GM23338 (cell line): ENCODE data around the gene JMY. TPM values are rescaled to one million over a fixed set of nuclear protein-coding genes. Genes with fewer than 3 reads are reported as not detected.

Experiments used
- ATAC-seq: fragments of 200-7000 bp; cut with Tn5 transposase; 3 replicates; pipeline ENCODE4 v1.9.1; 2020
- DNase-seq: peaks from one replicate; pipeline ENCODE4 v3.0.0-alpha.2; 2015; ENCODE audit warnings: low spot score
- H2AFZ ChIP-seq: fragments of 200-600 bp; sonication (generic); 2 replicates; pipeline ENCODE4 v1.8.0; 2016; ENCODE audit warnings: antibody characterized with exemption, mild to moderate bottlenecking, moderate library complexity
- H3F3A ChIP-seq: fragments of 200-600 bp; sonication (generic); replicated peaks from 2 replicates; pipeline ENCODE4 v1.8.0; 2017; ENCODE audit warnings: antibody characterized with exemption, mixed run types, low read depth
- H3K27ac ChIP-seq: fragments of 200-600 bp; sonication (generic); 2 replicates; pipeline ENCODE4 v1.6.1; 2016; ENCODE audit warnings: low read depth
- H3K27me3 ChIP-seq: fragments of 200-600 bp; sonication (generic); 2 replicates; pipeline ENCODE4 v1.8.0; 2016; ENCODE audit warnings: mild to moderate bottlenecking, mixed run types, moderate library complexity; ENCODE audit not compliant: insufficient read depth
- H3K36me3 ChIP-seq: fragments of 200-600 bp; sonication (generic); 2 replicates; pipeline ENCODE4 v1.8.0; 2016; ENCODE audit warnings: mild to moderate bottlenecking; ENCODE audit not compliant: insufficient read depth
- H3K4me1 ChIP-seq: fragments of 200-600 bp; sonication (generic); 2 replicates; pipeline ENCODE4 v1.8.0; 2016; ENCODE audit warnings: mild to moderate bottlenecking, moderate library complexity; ENCODE audit not compliant: insufficient read depth
- H3K4me2 ChIP-seq: fragments of 200-600 bp; sonication (generic); 2 replicates; pipeline ENCODE4 v1.7.1; 2017; ENCODE audit warnings: mixed run types
- H3K4me3 ChIP-seq: fragments of 200-600 bp; sonication (generic); 2 replicates; pipeline ENCODE4 v1.6.1; 2016; ENCODE audit warnings: mixed run types
- H3K79me2 ChIP-seq: fragments of 200-600 bp; sonication (generic); replicated peaks from 2 replicates; pipeline ENCODE4 v1.8.0; 2017; ENCODE audit warnings: mild to moderate bottlenecking; ENCODE audit not compliant: insufficient read depth
- H3K9me2 ChIP-seq: fragments of 200-600 bp; sonication (generic); 2 replicates; pipeline ENCODE4 v1.8.0; 2017; ENCODE audit not compliant: insufficient read depth
- H4K20me1 ChIP-seq: fragments of 200-600 bp; sonication (generic); replicated peaks from 2 replicates; pipeline ENCODE4 v1.8.0; 2017; ENCODE audit warnings: mild to moderate bottlenecking; ENCODE audit not compliant: insufficient read depth
- H3K27ac Mint-ChIP-seq: 2 replicates; pipeline ENCODE4 v1.8.0; 2020; ENCODE audit warnings: inconsistent platforms, mild to moderate bottlenecking, moderate library complexity, mixed read lengths
- H3K27me3 Mint-ChIP-seq: 3 replicates; pipeline ENCODE4 v1.8.0; 2022; ENCODE audit warnings: low read depth, mild to moderate bottlenecking, moderate library complexity, mixed read lengths, inconsistent platforms; ENCODE audit not compliant: insufficient read depth, poor library complexity
- H3K36me3 Mint-ChIP-seq: 3 replicates; pipeline ENCODE4 v1.8.0; 2021; ENCODE audit warnings: low read depth, mild to moderate bottlenecking, inconsistent platforms, moderate library complexity, mixed read lengths
- H3K4me1 Mint-ChIP-seq: 3 replicates; pipeline ENCODE4 v1.8.0; 2020; ENCODE audit warnings: mild to moderate bottlenecking, inconsistent platforms, mixed read lengths
- H3K4me3 Mint-ChIP-seq: 3 replicates; pipeline ENCODE4 v1.8.0; 2021; ENCODE audit warnings: moderate library complexity, mild to moderate bottlenecking, inconsistent platforms, mixed read lengths
- H3K9me3 Mint-ChIP-seq: 3 replicates; pipeline ENCODE4 v1.8.0; 2020; ENCODE audit warnings: moderate library complexity, mild to moderate bottlenecking, inconsistent platforms, mixed read lengths
- CREB1 ChIP-seq: fragments of 250-450 bp; sonication (Bioruptor Pico); IDR thresholded peaks from 2 replicates; pipeline ENCODE4 v1.5.0; 2020; ENCODE audit warnings: low read depth, mild to moderate bottlenecking, moderate library complexity
- EZH2 ChIP-seq: fragments of 200-600 bp; sonication (generic); IDR thresholded peaks from one replicate; pipeline ENCODE4 v1.8.0; 2017; ENCODE audit warnings: antibody characterized with exemption, mild to moderate bottlenecking, low read depth; ENCODE audit not compliant: unreplicated experiment
- EZH2phosphoT487 ChIP-seq: fragments of 200-600 bp; sonication (generic); IDR thresholded peaks from one replicate; pipeline ENCODE4 v1.8.1; 2018; ENCODE audit warnings: antibody characterized with exemption; ENCODE audit not compliant: unreplicated experiment
- JUNB ChIP-seq: IDR thresholded peaks from one replicate; pipeline ENCODE4 v1.6.1; 2016; ENCODE audit warnings: antibody characterized with exemption; ENCODE audit not compliant: unreplicated experiment
- NANOG ChIP-seq: IDR thresholded peaks from 2 replicates; pipeline ENCODE4 v1.6.1; 2016; ENCODE audit warnings: antibody characterized with exemption, borderline replicate concordance
- POLR2AphosphoS5 ChIP-seq: IDR thresholded peaks from 2 replicates; pipeline ENCODE4 v1.6.1; 2016; ENCODE audit warnings: antibody characterized with exemption, low read depth
- STAT1 ChIP-seq: IDR thresholded peaks from one replicate; pipeline ENCODE4 v1.6.1; 2016; ENCODE audit warnings: antibody characterized with exemption; ENCODE audit not compliant: unreplicated experiment
- ZNF114 ChIP-seq: fragments of 250-450 bp; sonication (Bioruptor Pico); IDR thresholded peaks from 2 replicates; pipeline ENCODE4 v1.5.0; 2020; ENCODE audit warnings: mild to moderate bottlenecking, moderate library complexity
- ZNF331 ChIP-seq: fragments of 250-450 bp; sonication (Bioruptor Pico); IDR thresholded peaks from 2 replicates; pipeline ENCODE4 v1.5.0; 2020; ENCODE audit warnings: low read depth, mild to moderate bottlenecking, moderate library complexity
- polyA plus RNA-seq: library from polyadenylated mRNA; unstranded; fragments of >200 nt; fragmentation: Nextera tagmentation; extraction: Ambion mirVana; gene quantifications from 2 replicates; pipeline ENCODE4 v1.2.1, GENCODE V29; 2016
- total RNA-seq: library from RNA; depleted of rRNA; stranded (reverse); fragments of >200 nt; shearing (Covaris generic); gene quantifications from 2 replicates; pipeline ENCODE4 v1.2.3, GENCODE V29; 2014
- TF ChIP-seq, protein P1 (sequence below): IDR thresholded peaks from 2 replicates; pipeline ENCODE4 v1.6.1; 2016; ENCODE audit warnings: antibody characterized with exemption
- TF ChIP-seq, protein P2 (sequence below): fragments of 250-450 bp; sonication (Bioruptor Pico); IDR thresholded peaks from 2 replicates; pipeline ENCODE4 v1.5.0; 2020; ENCODE audit warnings: mild to moderate bottlenecking, moderate library complexity
- TF ChIP-seq, protein P3 (sequence below), 2 experiments: fragments of 200-600 bp in 1 of 2; sonication (generic) in 1 of 2; conservative IDR thresholded peaks; 2 replicates each; pipeline versions ENCODE4 v1.5.1 to v1.6.1; 2016 to 2017; ENCODE audit warnings: antibody characterized with exemption in 2 of 2, low read depth in 2 of 2, mild to moderate bottlenecking in 2 of 2, moderate library complexity in 1 of 2
- TF ChIP-seq, protein P4 (sequence below): IDR thresholded peaks from one replicate; pipeline ENCODE4 v1.6.1; 2018; ENCODE audit warnings: antibody characterized with exemption; ENCODE audit not compliant: unreplicated experiment

Gene JMY
- total and polyA plus RNA-seq, 2 experiments from 2014 or later = 6.2 to 18.4 TPM

DNA sequence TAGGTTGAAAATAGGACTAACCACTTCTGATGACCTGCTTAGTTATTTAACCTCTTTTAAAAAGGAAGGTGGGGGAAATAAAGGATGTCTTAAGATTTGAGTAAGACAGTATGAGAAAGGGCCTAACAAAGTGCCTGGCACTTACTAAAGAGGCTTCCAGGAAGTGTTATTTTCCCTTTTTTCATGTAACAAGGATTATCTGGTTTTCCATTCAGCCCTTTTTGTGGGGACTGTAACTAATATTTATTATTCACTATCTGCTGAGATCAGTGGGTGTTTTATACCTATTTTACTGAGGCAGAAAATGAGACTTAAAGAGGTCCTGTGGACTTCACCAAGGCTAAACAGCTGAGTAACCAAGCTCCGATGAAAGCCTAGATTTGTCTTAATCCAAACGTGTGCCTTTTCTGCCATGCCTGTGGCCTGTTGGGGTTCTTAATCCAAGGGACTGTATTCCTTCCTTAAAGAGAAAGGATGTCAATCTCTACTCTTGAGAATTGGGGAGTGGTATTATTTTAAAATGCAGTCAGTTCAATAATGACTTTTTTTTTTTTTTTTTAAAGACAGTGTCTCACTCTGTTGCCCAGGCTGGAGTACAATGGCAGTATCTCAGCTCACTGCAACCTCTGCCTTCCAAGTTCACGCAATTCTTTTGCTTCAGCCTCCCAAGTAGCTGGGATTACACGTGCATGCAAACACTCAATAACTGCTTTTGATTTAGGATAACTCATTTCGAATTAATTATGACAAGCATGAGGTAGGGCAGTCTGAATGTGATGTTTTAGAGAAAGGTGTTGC is 6.5 kb downstream of the JMY start:
- TF ChIP-seq, protein P1, sequence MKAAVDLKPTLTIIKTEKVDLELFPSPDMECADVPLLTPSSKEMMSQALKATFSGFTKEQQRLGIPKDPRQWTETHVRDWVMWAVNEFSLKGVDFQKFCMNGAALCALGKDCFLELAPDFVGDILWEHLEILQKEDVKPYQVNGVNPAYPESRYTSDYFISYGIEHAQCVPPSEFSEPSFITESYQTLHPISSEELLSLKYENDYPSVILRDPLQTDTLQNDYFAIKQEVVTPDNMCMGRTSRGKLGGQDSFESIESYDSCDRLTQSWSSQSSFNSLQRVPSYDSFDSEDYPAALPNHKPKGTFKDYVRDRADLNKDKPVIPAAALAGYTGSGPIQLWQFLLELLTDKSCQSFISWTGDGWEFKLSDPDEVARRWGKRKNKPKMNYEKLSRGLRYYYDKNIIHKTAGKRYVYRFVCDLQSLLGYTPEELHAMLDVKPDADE = no peak
- TF ChIP-seq, protein P2, sequence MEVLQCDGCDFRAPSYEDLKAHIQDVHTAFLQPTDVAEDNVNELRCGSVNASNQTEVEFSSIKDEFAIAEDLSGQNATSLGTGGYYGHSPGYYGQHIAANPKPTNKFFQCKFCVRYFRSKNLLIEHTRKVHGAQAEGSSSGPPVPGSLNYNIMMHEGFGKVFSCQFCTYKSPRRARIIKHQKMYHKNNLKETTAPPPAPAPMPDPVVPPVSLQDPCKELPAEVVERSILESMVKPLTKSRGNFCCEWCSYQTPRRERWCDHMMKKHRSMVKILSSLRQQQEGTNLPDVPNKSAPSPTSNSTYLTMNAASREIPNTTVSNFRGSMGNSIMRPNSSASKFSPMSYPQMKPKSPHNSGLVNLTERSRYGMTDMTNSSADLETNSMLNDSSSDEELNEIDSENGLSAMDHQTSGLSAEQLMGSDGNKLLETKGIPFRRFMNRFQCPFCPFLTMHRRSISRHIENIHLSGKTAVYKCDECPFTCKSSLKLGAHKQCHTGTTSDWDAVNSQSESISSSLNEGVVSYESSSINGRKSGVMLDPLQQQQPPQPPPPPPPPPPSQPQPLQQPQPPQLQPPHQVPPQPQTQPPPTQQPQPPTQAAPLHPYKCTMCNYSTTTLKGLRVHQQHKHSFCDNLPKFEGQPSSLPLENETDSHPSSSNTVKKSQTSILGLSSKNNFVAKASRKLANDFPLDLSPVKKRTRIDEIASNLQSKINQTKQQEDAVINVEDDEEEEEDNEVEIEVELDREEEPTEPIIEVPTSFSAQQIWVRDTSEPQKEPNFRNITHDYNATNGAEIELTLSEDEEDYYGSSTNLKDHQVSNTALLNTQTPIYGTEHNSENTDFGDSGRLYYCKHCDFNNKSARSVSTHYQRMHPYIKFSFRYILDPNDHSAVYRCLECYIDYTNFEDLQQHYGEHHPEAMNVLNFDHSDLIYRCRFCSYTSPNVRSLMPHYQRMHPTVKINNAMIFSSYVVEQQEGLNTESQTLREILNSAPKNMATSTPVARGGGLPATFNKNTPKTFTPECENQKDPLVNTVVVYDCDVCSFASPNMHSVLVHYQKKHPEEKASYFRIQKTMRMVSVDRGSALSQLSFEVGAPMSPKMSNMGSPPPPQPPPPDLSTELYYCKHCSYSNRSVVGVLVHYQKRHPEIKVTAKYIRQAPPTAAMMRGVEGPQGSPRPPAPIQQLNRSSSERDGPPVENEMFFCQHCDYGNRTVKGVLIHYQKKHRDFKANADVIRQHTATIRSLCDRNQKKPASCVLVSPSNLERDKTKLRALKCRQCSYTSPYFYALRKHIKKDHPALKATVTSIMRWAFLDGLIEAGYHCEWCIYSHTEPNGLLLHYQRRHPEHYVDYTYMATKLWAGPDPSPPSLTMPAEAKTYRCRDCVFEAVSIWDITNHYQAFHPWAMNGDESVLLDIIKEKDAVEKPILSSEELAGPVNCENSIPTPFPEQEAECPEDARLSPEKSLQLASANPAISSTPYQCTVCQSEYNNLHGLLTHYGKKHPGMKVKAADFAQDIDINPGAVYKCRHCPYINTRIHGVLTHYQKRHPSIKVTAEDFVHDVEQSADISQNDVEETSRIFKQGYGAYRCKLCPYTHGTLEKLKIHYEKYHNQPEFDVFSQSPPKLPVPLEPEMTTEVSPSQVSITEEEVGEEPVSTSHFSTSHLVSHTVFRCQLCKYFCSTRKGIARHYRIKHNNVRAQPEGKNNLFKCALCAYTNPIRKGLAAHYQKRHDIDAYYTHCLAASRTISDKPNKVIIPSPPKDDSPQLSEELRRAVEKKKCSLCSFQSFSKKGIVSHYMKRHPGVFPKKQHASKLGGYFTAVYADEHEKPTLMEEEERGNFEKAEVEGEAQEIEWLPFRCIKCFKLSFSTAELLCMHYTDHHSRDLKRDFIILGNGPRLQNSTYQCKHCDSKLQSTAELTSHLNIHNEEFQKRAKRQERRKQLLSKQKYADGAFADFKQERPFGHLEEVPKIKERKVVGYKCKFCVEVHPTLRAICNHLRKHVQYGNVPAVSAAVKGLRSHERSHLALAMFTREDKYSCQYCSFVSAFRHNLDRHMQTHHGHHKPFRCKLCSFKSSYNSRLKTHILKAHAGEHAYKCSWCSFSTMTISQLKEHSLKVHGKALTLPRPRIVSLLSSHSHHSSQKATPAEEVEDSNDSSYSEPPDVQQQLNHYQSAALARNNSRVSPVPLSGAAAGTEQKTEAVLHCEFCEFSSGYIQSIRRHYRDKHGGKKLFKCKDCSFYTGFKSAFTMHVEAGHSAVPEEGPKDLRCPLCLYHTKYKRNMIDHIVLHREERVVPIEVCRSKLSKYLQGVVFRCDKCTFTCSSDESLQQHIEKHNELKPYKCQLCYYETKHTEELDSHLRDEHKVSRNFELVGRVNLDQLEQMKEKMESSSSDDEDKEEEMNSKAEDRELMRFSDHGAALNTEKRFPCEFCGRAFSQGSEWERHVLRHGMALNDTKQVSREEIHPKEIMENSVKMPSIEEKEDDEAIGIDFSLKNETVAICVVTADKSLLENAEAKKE (CRISPR knock-in tag) = no peak
- TF ChIP-seq CREB1 (no peak), EZH2phosphoT487 (no peak), ZNF114 (CRISPR knock-in tag) (no peak), NANOG (no peak), ZNF331 (CRISPR knock-in tag) (no peak), POLR2AphosphoS5 (no peak), EZH2 (no peak), STAT1 (no peak), JUNB (no peak)
- TF ChIP-seq, protein P3, sequence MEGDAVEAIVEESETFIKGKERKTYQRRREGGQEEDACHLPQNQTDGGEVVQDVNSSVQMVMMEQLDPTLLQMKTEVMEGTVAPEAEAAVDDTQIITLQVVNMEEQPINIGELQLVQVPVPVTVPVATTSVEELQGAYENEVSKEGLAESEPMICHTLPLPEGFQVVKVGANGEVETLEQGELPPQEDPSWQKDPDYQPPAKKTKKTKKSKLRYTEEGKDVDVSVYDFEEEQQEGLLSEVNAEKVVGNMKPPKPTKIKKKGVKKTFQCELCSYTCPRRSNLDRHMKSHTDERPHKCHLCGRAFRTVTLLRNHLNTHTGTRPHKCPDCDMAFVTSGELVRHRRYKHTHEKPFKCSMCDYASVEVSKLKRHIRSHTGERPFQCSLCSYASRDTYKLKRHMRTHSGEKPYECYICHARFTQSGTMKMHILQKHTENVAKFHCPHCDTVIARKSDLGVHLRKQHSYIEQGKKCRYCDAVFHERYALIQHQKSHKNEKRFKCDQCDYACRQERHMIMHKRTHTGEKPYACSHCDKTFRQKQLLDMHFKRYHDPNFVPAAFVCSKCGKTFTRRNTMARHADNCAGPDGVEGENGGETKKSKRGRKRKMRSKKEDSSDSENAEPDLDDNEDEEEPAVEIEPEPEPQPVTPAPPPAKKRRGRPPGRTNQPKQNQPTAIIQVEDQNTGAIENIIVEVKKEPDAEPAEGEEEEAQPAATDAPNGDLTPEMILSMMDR (conservative IDR thresholded peaks at IDR 0.05; ENCODE audit: low read depth in 2 of 2) = no peak
- TF ChIP-seq, protein P4, sequence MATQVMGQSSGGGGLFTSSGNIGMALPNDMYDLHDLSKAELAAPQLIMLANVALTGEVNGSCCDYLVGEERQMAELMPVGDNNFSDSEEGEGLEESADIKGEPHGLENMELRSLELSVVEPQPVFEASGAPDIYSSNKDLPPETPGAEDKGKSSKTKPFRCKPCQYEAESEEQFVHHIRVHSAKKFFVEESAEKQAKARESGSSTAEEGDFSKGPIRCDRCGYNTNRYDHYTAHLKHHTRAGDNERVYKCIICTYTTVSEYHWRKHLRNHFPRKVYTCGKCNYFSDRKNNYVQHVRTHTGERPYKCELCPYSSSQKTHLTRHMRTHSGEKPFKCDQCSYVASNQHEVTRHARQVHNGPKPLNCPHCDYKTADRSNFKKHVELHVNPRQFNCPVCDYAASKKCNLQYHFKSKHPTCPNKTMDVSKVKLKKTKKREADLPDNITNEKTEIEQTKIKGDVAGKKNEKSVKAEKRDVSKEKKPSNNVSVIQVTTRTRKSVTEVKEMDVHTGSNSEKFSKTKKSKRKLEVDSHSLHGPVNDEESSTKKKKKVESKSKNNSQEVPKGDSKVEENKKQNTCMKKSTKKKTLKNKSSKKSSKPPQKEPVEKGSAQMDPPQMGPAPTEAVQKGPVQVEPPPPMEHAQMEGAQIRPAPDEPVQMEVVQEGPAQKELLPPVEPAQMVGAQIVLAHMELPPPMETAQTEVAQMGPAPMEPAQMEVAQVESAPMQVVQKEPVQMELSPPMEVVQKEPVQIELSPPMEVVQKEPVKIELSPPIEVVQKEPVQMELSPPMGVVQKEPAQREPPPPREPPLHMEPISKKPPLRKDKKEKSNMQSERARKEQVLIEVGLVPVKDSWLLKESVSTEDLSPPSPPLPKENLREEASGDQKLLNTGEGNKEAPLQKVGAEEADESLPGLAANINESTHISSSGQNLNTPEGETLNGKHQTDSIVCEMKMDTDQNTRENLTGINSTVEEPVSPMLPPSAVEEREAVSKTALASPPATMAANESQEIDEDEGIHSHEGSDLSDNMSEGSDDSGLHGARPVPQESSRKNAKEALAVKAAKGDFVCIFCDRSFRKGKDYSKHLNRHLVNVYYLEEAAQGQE = no peak
- no peak for ATAC-seq

More for the DNA sequence above, 6.5 kb downstream of the JMY start:
- no peaks in the 10 kb centered on the region for H3K9me2 ChIP-seq
- H3K4me1 ChIP-seq = peaks cover 25% of the 10 kb centered on the region; the same call in 1 of the 2 replicates
- Mint-ChIP-seq H3K27ac (0 out of 2 replicates have a peak overlapping the region, but pooled peaks have one; percentile 28), H3K27me3 (peaks cover 2% of the 10 kb centered on the region), H3K4me3 (no peak overlapping the region), H3K9me3 (no peaks in the 10 kb centered on the region), H3K4me1 (peaks cover 34% of the 10 kb centered on the region), H3K36me3 (peaks cover 3% of the 10 kb centered on the region; the same call in 2 of the 3 replicates)
- no peaks in the 10 kb centered on the region; the same call in 1 of the 2 replicates for H4K20me1 ChIP-seq
- H3K4me2 ChIP-seq = 0 out of 2 replicates have a peak overlapping the region, but pooled peaks have one; percentile 17
- peaks cover 100% of the 10 kb centered on the region for H3K79me2 ChIP-seq
- no peak for DNase-seq
- 0 out of 2 replicates have a peak, but pooled peaks cover 4% of the 10 kb centered on the region for H3K27me3 ChIP-seq
- no peaks in the 10 kb centered on the region for H3K36me3 ChIP-seq
- no peak overlapping the region for H2AFZ ChIP-seq
- H3K4me3 ChIP-seq = no peak overlapping the region
- H3F3A ChIP-seq = no peaks in the 10 kb centered on the region
- H3K27ac ChIP-seq = no peak overlapping the region
